BE2C (cell line): ENCODE data around the gene ICAM1. TPM values are rescaled to one million over a fixed set of nuclear protein-coding genes. Genes with fewer than 3 reads are reported as not detected.

ENCODE experiments used
- DNase-seq: peaks from one replicate; pipeline ENCODE4 v3.0.0-alpha.2; 2020
- H3K27me3 ChIP-seq: fragments of 250-450 bp; sonication (Bioruptor Pico); 2 replicates; pipeline ENCODE4 v1.5.1; 2020; ENCODE audit warnings: mild to moderate bottlenecking
- H3K36me3 ChIP-seq: fragments of 250-450 bp; sonication (Bioruptor Pico); 2 replicates; pipeline ENCODE4 v1.5.1; 2020; ENCODE audit warnings: mild to moderate bottlenecking
- H3K4me1 ChIP-seq: fragments of 250-450 bp; sonication (Bioruptor Pico); 2 replicates; pipeline ENCODE4 v1.5.1; 2020
- H3K4me3 ChIP-seq: 2 replicates; pipeline ENCODE4 v1.5.1; 2011; ENCODE audit warnings: low read depth, low read length
- H3K9me3 ChIP-seq: fragments of 250-450 bp; sonication (Bioruptor Pico); 2 replicates; pipeline ENCODE4 v1.5.1; 2020
- polyA plus RNA-seq: library from polyadenylated mRNA; unstranded; fragments of >200 nt; gene quantifications from one replicate; pipeline ENCODE4 v1.2.1, GENCODE V29; 2012; ENCODE audit warnings: low read depth, missing spikeins; ENCODE audit not compliant: insufficient read length, insufficient read depth
- TF ChIP-seq, protein P1 (sequence below): IDR thresholded peaks from 2 replicates; pipeline ENCODE4 v1.5.1; 2012; ENCODE audit warnings: mild to moderate bottlenecking, low read depth, low read length

The ICAM1 gene, protein sequence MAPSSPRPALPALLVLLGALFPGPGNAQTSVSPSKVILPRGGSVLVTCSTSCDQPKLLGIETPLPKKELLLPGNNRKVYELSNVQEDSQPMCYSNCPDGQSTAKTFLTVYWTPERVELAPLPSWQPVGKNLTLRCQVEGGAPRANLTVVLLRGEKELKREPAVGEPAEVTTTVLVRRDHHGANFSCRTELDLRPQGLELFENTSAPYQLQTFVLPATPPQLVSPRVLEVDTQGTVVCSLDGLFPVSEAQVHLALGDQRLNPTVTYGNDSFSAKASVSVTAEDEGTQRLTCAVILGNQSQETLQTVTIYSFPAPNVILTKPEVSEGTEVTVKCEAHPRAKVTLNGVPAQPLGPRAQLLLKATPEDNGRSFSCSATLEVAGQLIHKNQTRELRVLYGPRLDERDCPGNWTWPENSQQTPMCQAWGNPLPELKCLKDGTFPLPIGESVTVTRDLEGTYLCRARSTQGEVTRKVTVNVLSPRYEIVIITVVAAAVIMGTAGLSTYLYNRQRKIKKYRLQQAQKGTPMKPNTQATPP
- 0.54 TPM for polyA plus RNA-seq

DNA sequence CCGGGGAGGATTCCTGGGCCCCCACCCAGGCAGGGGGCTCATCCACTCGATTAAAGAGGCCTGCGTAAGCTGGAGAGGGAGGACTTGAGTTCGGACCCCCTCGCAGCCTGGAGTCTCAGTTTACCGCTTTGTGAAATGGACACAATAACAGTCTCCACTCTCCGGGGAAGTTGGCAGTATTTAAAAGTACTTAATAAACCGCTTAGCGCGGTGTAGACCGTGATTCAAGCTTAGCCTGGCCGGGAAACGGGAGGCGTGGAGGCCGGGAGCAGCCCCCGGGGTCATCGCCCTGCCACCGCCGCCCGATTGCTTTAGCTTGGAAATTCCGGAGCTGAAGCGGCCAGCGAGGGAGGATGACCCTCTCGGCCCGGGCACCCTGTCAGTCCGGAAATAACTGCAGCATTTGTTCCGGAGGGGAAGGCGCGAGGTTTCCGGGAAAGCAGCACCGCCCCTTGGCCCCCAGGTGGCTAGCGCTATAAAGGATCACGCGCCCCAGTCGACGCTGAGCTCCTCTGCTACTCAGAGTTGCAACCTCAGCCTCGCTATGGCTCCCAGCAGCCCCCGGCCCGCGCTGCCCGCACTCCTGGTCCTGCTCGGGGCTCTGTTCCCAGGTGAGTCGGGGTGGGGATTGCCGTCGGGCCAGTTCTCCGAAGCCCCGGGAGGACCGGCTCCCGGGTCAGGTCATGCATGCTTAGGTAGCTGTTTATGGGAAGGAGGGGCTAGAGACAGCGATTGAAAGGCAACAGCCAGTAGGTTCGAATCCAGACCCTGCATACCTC, at the start of gene ICAM1:
Gene ICAM1, plus strand, starts transcription at position 505 of the 779 bp plus-strand sequence. Its CDS starts 40 bp downstream, at position 545.
- Histone ChIP-seq H3K4me1 (no peaks in the 10 kb centered on the region), H3K9me3 (no peaks in the 10 kb centered on the region), H3K36me3 (no peaks in the 10 kb centered on the region), H3K4me3 (no peak within 1 kb of the TSS), H3K27me3 (peaks cover 62% of the 10 kb centered on the region)
- TF ChIP-seq, protein P1, sequence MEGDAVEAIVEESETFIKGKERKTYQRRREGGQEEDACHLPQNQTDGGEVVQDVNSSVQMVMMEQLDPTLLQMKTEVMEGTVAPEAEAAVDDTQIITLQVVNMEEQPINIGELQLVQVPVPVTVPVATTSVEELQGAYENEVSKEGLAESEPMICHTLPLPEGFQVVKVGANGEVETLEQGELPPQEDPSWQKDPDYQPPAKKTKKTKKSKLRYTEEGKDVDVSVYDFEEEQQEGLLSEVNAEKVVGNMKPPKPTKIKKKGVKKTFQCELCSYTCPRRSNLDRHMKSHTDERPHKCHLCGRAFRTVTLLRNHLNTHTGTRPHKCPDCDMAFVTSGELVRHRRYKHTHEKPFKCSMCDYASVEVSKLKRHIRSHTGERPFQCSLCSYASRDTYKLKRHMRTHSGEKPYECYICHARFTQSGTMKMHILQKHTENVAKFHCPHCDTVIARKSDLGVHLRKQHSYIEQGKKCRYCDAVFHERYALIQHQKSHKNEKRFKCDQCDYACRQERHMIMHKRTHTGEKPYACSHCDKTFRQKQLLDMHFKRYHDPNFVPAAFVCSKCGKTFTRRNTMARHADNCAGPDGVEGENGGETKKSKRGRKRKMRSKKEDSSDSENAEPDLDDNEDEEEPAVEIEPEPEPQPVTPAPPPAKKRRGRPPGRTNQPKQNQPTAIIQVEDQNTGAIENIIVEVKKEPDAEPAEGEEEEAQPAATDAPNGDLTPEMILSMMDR = no peak
- DNase-seq = no peak

DNA sequence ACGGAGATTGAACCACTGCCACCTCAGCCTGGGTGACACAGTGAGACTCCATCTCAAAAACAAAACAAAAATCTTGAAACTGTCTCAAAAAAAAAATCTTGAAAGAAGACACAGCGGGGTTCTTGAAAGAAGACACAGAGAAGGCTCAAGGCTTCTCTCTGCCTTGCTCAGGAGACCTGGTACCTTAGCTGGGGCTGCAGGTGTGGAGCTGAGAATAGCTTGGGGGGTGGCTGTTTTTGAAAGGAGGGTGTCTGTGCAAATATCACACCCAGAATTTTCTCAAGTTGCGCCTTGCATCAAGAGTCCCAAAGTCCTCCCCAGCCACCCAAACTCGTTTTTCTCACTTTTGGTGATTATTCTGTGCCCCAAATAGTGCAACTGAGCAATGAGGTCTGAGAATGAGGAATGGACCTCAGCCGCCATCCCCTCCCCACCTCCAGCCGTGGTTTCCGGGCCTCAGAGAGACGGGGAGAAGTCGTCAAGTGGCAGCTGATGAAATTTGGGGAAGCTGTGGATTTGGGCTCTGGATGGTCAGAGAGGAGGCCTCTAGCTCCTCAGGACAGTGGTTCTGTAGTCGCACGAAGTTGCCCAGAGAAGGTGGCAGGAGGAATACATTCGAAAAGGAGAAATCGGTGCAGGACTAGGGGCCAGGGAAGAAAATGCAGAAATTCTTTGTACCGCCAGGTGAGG, 48.6 kb upstream of the ICAM1 start:
- Histone ChIP-seq H3K9me3 (no peaks in the 10 kb centered on the region), H3K4me3 (no peak overlapping the region), H3K27me3 (no peaks in the 10 kb centered on the region), H3K36me3 (no peaks in the 10 kb centered on the region), H3K4me1 (no peaks in the 10 kb centered on the region)
- no peak for DNase-seq
- TF ChIP-seq, protein P1 = no peak

DNA sequence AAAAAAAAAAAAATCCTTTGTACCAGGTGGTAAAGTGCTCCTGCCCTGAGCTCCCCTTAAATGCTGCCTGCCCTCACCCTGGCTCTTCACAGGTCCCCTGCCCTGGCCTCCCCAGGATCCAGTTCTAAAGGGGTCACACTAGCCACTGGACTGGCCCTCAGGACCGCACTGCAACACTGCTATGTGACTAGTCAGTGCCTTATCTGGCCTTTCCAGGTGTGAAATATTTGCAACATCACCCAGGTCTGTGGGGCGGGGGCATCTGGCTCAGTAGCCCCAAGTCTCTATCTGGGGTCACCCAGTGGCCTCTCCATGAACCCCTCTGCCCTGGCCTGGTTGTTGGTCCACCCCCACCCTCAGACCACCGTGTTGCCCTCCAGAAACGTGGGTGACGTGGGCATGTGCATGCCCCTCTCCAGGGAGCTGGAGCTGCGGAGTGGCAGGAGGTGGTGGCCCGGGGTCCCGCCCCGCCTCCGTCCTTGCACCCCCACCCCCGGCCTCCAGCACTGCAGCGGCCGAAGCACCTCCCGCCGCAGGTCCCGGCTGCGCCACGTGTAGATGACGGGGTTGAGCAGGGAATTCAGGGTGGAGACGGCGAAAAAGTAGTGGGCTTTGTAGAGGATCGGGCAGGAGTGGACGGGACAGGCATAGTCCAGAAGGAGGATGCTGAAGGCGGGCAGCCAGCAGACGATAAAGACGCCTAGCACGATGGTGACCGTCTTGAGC, 47.3 kb upstream of the ICAM1 start:
- Histone ChIP-seq H3K4me3 (no peak overlapping the region), H3K27me3 (no peaks in the 10 kb centered on the region), H3K9me3 (no peaks in the 10 kb centered on the region), H3K36me3 (no peaks in the 10 kb centered on the region), H3K4me1 (no peaks in the 10 kb centered on the region)
- DNase-seq = no peak
- TF ChIP-seq, protein P1 = no peak

DNA sequence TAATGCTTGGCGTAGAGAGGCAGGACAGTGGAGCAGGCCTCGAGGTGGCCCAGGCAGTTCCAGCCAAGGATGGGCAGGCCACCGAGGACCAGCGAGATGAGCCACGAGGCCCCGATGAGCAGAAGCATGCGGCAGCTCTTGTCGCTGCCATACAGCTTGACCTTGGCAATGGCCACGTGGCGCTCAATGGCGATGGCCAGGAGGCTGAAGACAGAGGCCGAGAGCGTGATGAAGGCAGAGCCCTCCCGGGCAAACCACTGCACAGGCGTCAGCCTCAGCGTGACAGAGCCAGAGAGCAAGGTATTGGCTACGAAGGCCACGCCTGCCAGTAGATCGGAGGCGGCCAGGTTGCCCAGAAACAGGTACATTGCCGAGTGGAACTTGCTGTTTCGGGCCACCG, 46.6 kb upstream of the ICAM1 start:
- no peak for DNase-seq
- TF ChIP-seq, protein P1 = no peak
- Histone ChIP-seq H3K4me1 (no peaks in the 10 kb centered on the region), H3K27me3 (no peaks in the 10 kb centered on the region), H3K4me3 (no peak overlapping the region), H3K9me3 (no peaks in the 10 kb centered on the region), H3K36me3 (no peaks in the 10 kb centered on the region)

DNA sequence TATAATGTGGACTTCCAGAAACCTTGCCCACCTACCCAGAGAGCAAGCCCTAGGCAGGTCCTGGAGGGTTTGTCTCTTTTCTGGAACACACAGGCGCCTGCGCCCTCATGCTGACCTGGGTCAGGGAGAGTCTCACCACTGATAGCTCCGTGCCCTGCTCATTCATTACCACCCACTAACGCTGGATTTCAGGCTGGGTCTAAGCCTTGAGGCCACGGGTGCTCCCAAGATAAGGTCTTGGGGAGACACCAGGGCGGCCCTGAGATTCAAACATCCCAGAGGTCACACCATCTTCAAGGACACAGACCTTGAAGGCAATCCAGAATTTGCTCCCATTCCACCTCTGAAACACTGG, 44.9 kb upstream of the ICAM1 start:
- no peaks in the 10 kb centered on the region for H3K4me1 ChIP-seq
- H3K9me3 ChIP-seq = no peaks in the 10 kb centered on the region
- no peak for DNase-seq
- H3K27me3 ChIP-seq = no peaks in the 10 kb centered on the region
- H3K4me3 ChIP-seq = no peak overlapping the region
- TF ChIP-seq, protein P1 = no peak
- H3K36me3 ChIP-seq = no peaks in the 10 kb centered on the region
